Cardiac fibroblast (primary cell): ENCODE measurements around the gene TCP11L1.
A peak's percentile ranks its signal among the peaks of the same experiment; 100 is the strongest.

Source experiments
- DNase-seq, 2 donors: peaks; one replicate each; pipeline versions ENCODE4 v3.0.0 to v3.0.0-alpha.2; 2010; ENCODE audit warnings: low read depth in 2 of 2
- H3K4me3 ChIP-seq, 2 donors: replicated peaks in 1 of 2; 1 replicate in 1 of 2; 2 replicates in 1 of 2; pipeline ENCODE4 v1.5.1; 2011; ENCODE audit warnings: low read depth in 2 of 2, low read length in 2 of 2, mild to moderate bottlenecking in 2 of 2, moderate library complexity in 1 of 2
- CTCF ChIP-seq: IDR thresholded peaks from one replicate; pipeline ENCODE4 v1.5.1; 2011; ENCODE audit warnings: low read depth, mild to moderate bottlenecking, low read length, inconsistent platforms

TCP11L1 gene

GRCh38 chr11:33039274-33040032, at the start of gene TCP11L1:
TSS of gene TCP11L1 (plus strand) at chr11:33039572. CDS start at chr11:33043774, 4,202 bp downstream.
- no peak for TF ChIP-seq CTCF
- DNase-seq = peak; percentile 94 to 97
- peak within 1 kb of the TSS; percentile 87 to 88 for H3K4me3 ChIP-seq

GRCh38 chr11:32990481-32990880, 48.9 kb upstream of the TCP11L1 start:
- no peak for DNase-seq
- TF ChIP-seq CTCF = no peak
- H3K4me3 ChIP-seq = no peak overlapping the region

- DNase-seq = no peak
- no peak overlapping the region for H3K4me3 ChIP-seq
- no peak for TF ChIP-seq CTCF
Observed at GRCh38 chr11:32991427-32991826, 47.9 kb upstream of the TCP11L1 start.

GRCh38 chr11:32991898-32992297, 47.5 kb upstream of the TCP11L1 start:
- no peak overlapping the region for H3K4me3 ChIP-seq
- DNase-seq = no peak
- no peak for TF ChIP-seq CTCF

GRCh38 chr11:33000181-33000580, 39.2 kb upstream of the TCP11L1 start:
- DNase-seq = peak; percentile 89 to 90
- TF ChIP-seq CTCF = no peak
- H3K4me3 ChIP-seq = no peak overlapping the region

GRCh38 chr11:33001281-33001680, 38.1 kb upstream of the TCP11L1 start:
- TF ChIP-seq CTCF = no peak
- no peak overlapping the region for H3K4me3 ChIP-seq
- no peak for DNase-seq
